Nephron progenitor cell (in vitro differentiated cells): ENCODE data around the gene FXYD2.

Experiments
- DNase-seq: peaks from one replicate; pipeline ENCODE4 v3.0.0; 2021
- H3K27ac Mint-ChIP-seq: 2 replicates; pipeline ENCODE4 v1.8.0; 2021; ENCODE audit warnings: mild to moderate bottlenecking, moderate library complexity, mixed read lengths
- H3K27me3 Mint-ChIP-seq: 2 replicates; pipeline ENCODE4 v1.8.0; 2021; ENCODE audit warnings: mild to moderate bottlenecking, low read depth, mixed read lengths; ENCODE audit not compliant: poor library complexity
- H3K36me3 Mint-ChIP-seq: 2 replicates; pipeline ENCODE4 v1.8.0; 2021; ENCODE audit warnings: low read depth, mixed read lengths
- H3K4me1 Mint-ChIP-seq: 2 replicates; pipeline ENCODE4 v1.8.0; 2021; ENCODE audit warnings: mixed read lengths
- H3K4me3 Mint-ChIP-seq: 2 replicates; pipeline ENCODE4 v1.8.0; 2021; ENCODE audit warnings: mild to moderate bottlenecking, moderate library complexity, mixed read lengths
- H3K9me3 Mint-ChIP-seq: 2 replicates; pipeline ENCODE4 v1.8.0; 2021; ENCODE audit warnings: mild to moderate bottlenecking, moderate library complexity, mixed read lengths
- TF ChIP-seq, protein P1 (sequence below): fragments of 200-600 bp; sonication (generic); IDR thresholded peaks from 2 replicates; pipeline ENCODE4 v1.5.0; 2021; ENCODE audit warnings: antibody characterized with exemption

FXYD2 gene

DNA sequence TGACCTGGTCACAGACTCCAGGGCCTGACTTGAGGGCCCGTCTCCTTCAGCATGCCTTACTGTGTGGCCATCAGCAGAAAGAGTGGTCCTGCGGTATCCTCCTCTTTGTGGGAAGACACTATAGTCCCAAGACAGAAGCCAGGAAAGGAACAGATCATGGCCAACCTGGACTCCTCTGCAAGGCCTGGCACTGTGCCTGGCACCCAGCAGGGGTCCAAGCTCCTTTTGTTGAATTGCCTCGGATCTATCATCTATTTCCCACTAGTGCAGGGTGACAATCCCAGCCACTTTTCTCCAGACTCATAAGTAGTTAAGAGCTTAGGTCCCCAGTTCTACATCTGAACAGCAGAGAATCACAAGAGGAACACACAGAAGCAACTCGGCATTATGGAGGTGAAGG is 54.5 kb downstream of the FXYD2 start:
- H3K36me3 Mint-ChIP-seq: no peaks in the 10 kb centered on the region
- H3K27me3 Mint-ChIP-seq: peaks cover 68% of the 10 kb centered on the region
- no peak overlapping the region for H3K4me3 Mint-ChIP-seq
- DNase-seq: no peak
- H3K4me1 Mint-ChIP-seq: peaks cover 28% of the 10 kb centered on the region
- H3K27ac Mint-ChIP-seq: no peak overlapping the region
- no peaks in the 10 kb centered on the region for H3K9me3 Mint-ChIP-seq
- TF ChIP-seq, protein P1, sequence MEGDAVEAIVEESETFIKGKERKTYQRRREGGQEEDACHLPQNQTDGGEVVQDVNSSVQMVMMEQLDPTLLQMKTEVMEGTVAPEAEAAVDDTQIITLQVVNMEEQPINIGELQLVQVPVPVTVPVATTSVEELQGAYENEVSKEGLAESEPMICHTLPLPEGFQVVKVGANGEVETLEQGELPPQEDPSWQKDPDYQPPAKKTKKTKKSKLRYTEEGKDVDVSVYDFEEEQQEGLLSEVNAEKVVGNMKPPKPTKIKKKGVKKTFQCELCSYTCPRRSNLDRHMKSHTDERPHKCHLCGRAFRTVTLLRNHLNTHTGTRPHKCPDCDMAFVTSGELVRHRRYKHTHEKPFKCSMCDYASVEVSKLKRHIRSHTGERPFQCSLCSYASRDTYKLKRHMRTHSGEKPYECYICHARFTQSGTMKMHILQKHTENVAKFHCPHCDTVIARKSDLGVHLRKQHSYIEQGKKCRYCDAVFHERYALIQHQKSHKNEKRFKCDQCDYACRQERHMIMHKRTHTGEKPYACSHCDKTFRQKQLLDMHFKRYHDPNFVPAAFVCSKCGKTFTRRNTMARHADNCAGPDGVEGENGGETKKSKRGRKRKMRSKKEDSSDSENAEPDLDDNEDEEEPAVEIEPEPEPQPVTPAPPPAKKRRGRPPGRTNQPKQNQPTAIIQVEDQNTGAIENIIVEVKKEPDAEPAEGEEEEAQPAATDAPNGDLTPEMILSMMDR: no peak
